HL-60 (cell line): ENCODE measurements around the gene SMPDL3A.

ENCODE experiments used
- POLR2AphosphoS5 ChIP-seq: IDR thresholded peaks from 2 replicates; pipeline ENCODE4 v1.6.1; 2012; ENCODE audit warnings: low read depth
- SPI1 ChIP-seq: IDR thresholded peaks from 2 replicates; pipeline ENCODE4 v1.6.1; 2012; ENCODE audit warnings: low read depth, mild to moderate bottlenecking, borderline replicate concordance
- TF ChIP-seq, protein P1 (sequence below): IDR thresholded peaks from one replicate; pipeline ENCODE4 v1.5.1; 2011; ENCODE audit warnings: low read length, control low read depth, inconsistent platforms; ENCODE audit not compliant: insufficient read depth

DNA sequence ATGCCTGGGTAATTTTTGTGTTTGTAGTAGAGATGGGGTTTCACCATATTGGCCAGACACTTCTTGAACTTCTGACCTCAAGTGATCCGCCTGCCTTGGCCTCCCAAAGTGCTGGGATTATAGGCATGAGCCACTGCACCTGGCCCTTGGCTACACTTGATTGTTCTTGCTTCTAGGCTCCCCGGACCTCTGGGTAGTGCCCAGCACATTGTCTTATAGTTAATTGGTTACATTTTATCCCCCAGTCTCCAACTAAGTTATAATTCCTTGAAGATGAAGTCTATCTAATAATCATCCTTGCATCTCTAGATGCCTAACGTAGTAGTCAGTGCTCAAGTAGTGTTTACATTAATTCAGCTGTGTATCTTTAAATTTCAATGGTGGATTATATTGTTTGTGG lies 11.8 kb downstream of the SMPDL3A start:
- TF ChIP-seq, protein P1, sequence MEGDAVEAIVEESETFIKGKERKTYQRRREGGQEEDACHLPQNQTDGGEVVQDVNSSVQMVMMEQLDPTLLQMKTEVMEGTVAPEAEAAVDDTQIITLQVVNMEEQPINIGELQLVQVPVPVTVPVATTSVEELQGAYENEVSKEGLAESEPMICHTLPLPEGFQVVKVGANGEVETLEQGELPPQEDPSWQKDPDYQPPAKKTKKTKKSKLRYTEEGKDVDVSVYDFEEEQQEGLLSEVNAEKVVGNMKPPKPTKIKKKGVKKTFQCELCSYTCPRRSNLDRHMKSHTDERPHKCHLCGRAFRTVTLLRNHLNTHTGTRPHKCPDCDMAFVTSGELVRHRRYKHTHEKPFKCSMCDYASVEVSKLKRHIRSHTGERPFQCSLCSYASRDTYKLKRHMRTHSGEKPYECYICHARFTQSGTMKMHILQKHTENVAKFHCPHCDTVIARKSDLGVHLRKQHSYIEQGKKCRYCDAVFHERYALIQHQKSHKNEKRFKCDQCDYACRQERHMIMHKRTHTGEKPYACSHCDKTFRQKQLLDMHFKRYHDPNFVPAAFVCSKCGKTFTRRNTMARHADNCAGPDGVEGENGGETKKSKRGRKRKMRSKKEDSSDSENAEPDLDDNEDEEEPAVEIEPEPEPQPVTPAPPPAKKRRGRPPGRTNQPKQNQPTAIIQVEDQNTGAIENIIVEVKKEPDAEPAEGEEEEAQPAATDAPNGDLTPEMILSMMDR: no peak
- no peak for TF ChIP-seq SPI1
- no peak for TF ChIP-seq POLR2AphosphoS5
